ENCODE data around the gene MXI1.
"Not testable (repeated sequence)": the region's sequence is repeated elsewhere in the genome, so short reads cannot be mapped to it uniquely, and the experiment has no call there.

Gene MXI1

DNA sequence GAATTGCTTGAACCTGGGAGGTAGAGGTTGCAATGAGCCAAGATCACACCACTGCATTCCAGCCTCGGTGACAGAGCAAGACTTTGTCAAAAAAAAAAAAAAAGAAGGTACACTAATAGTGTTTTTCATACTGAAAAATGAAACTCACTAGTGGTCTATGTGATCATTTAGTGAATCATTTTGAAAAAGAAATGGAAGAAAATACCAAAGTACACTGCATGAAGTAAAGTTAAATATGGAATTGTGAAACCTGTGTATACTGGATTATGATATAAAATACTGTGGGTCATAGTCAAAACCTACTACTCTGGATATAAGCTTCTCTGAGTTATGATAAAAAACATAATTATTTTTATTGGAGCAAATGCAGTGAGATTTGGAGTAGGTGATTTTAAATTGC lies 42.1 kb downstream of the MXI1 start:
- DNase-seq (ENCODE audit: low spot score in 2 of 2); H3K27me3 ChIP-seq (ENCODE audit: low read depth); H3K9me3 ChIP-seq; in situ Hi-C loops (cut with MboI; ENCODE audit: low sequenced_read_pairs); H3K4me3 ChIP-seq; H3K36me3 ChIP-seq (replicated peaks): not testable (repeated sequence)
- H3K4me1 ChIP-seq, result peaks cover 12% of the 10 kb centered on the region

DNA sequence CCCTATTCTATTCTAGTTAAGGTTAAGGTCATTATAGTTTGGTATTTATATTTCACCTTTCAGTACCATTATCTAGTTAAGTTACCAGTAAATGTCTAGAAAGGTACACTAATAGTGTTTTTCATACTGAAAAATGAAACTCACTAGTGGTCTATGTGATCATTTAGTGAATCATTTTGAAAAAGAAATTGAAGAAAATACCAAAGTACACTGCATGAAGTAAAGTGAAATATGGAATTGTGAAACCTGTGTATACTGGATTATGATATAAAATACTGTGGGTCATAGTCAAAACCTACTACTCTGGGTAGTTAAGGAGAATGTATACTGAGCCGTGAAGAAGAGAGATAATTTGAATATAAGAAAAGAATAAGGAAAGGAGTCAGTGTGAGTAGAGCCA lies 44.0 kb downstream of the MXI1 start:
- not testable (repeated sequence) for H3K4me1 ChIP-seq; H3K4me3 ChIP-seq; H3K27me3 ChIP-seq (ENCODE audit: low read depth); H3K9me3 ChIP-seq; H3K36me3 ChIP-seq (replicated peaks); DNase-seq (ENCODE audit: low spot score in 2 of 2)
- in situ Hi-C loops (cut with MboI; ENCODE audit: low sequenced_read_pairs), result loop anchor here (25.0 kb wide), 1 partner anchor 364 kb away; no protein-coding TSS in a partner anchor

DNA sequence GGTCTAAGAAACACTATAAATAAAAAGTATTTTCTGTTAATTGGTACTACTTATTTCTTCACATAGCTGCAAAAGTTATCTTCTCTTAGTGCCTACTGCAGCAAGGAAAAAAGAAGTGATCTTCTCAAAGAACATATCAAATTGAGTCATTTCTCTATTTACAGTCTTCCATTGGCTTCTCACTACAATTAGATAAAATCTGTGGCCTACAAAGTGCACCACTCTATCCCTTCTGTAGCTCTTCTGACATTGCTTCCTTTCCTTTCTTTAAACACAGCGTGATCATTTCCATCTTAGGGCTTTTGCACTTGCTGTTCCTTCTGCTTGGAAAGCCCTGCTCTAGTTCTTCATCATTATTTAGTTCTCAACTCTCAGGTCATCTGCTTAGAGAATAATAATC lies 44.7 kb downstream of the MXI1 start:
- in situ Hi-C loops (cut with MboI; ENCODE audit: low sequenced_read_pairs), result loop anchor here (25.0 kb wide), 1 partner anchor 365 kb away; no protein-coding TSS in a partner anchor
- DNase-seq (ENCODE audit: low spot score in 2 of 2), result no peak
- peaks cover 3% of the 10 kb centered on the region; the same call in 1 of the 2 replicates for H3K4me1 ChIP-seq
- H3K36me3 ChIP-seq (replicated peaks), result no peaks in the 10 kb centered on the region
- H3K27me3 ChIP-seq (ENCODE audit: low read depth), result no peaks in the 10 kb centered on the region
- no peaks in the 10 kb centered on the region; the same call in 1 of the 2 replicates for H3K9me3 ChIP-seq
- H3K4me3 ChIP-seq, result no peak overlapping the region

DNA sequence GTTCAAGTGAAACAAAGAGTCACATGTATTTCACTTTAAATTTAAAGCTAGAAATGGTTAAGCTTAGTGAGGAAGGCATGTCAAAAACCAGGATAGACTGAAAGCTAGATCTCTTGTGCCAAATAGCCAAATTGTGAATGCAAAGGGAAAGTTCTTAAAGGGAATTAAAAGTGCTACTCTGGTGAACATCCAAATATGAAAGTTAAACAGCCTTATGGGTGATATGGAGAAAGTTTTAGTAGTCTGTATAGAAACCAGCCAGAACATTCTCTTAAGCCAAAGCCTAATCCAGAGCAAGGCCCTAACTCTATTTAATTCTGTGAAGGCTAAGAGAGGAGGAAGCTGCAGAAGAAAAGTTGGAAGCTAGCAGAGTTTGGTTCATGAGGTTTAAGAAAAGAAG lies 47.1 kb downstream of the MXI1 start:
- no peak for DNase-seq (ENCODE audit: low spot score in 2 of 2)
- no peak overlapping the region for H3K4me3 ChIP-seq
- H3K36me3 ChIP-seq (replicated peaks), result no peaks in the 10 kb centered on the region
- no peaks in the 10 kb centered on the region; the same call in 1 of the 2 replicates for H3K9me3 ChIP-seq
- H3K4me1 ChIP-seq, result peaks cover 3% of the 10 kb centered on the region; the same call in 1 of the 2 replicates
- no peaks in the 10 kb centered on the region for H3K27me3 ChIP-seq (ENCODE audit: low read depth)
- in situ Hi-C loops (cut with MboI; ENCODE audit: low sequenced_read_pairs), result loop anchor here (25.0 kb wide), 1 partner anchor 367 kb away; no protein-coding TSS in a partner anchor

DNA sequence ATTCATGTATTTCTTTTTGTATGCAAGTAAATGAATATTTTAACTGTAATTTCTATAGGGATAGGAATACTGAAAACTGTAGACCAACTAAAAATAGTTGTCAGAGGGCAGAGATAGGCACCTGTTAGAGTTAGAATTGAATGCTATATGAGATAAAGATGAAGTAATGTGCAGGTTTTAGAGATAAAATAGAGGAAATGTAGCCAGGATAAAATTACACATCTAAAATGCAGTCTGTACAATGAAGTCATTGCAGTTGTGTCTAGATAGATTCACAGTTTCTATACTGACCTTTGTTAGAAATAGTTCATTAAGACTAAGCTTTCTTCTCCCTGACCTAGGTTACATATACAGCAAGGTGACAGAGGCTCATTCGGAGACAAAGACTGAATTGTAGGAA lies 51.1 kb downstream of the MXI1 start:
- Histone ChIP-seq H3K36me3 (replicated peaks) (no peaks in the 10 kb centered on the region), H3K4me3 (no peak overlapping the region), H3K9me3 (no peaks in the 10 kb centered on the region; the same call in 1 of the 2 replicates), H3K27me3 (ENCODE audit: low read depth) (no peaks in the 10 kb centered on the region), H3K4me1 (peaks cover 3% of the 10 kb centered on the region; the same call in 1 of the 2 replicates)
- no peak for DNase-seq (ENCODE audit: low spot score in 2 of 2)
- in situ Hi-C loops (cut with MboI; ENCODE audit: low sequenced_read_pairs), result loop anchor here (25.0 kb wide), 1 partner anchor 371 kb away; no protein-coding TSS in a partner anchor

DNA sequence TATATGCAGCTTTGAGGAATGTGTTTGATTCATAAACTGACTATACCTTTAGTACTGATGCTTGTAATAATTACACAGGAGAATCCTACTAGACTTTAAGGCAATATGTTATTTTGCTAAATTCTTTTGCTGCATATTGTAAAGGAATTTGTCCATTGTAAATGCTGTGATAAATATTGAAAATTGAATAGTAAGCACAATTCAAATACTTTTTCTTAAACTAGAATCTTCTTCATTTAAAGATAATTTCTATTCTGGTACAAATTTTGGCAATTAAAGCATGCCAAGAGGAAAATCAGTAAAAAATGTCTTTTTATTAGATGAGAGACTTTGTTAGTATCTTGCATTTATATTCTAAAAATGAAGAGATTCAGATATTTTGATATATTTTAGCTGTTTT lies 51.9 kb downstream of the MXI1 start:
- no peaks in the 10 kb centered on the region for H3K27me3 ChIP-seq (ENCODE audit: low read depth)
- no peak overlapping the region for H3K4me3 ChIP-seq
- no peak for DNase-seq (ENCODE audit: low spot score in 2 of 2)
- H3K36me3 ChIP-seq (replicated peaks), result no peaks in the 10 kb centered on the region
- no peaks in the 10 kb centered on the region; the same call in 1 of the 2 replicates for H3K9me3 ChIP-seq
- peaks cover 3% of the 10 kb centered on the region; the same call in 1 of the 2 replicates for H3K4me1 ChIP-seq
- in situ Hi-C loops (cut with MboI; ENCODE audit: low sequenced_read_pairs), result loop anchor here (25.0 kb wide), 1 partner anchor 372 kb away; no protein-coding TSS in a partner anchor

DNA sequence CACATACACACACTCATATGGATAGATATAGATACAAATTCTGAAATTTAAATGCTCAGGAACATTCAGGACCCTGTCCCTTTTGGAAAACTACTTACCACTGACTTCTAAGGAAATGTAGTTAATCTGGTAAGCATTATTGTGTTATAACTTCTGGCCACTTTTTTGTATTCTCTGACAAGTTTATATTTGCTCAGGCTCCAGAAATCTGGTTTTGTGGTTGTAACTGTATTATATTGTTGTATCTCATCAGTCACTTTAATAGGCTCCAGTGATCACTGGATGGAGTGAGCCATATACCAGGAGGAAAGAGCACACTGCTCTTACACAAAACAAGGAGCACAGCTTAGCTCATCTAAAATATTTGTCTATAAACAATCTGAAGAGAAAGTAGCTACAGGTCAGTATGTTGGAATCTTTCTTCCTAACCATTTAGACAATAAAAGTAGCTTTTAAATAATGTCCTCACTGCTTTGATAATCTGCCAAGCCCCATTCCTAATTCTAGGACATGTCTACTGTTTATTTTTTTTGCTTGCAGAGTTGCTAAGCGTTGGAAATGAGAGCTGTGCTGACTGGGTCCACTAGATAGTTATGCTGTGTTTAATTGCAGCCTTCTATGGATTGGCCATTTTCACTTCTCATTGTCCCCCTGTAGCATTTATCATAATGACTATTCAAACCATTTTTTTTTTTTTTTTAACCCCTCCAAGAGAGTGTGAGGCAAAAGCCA lies 53.5 kb downstream of the MXI1 start:
- no peaks in the 10 kb centered on the region for H3K36me3 ChIP-seq (replicated peaks)
- no peaks in the 10 kb centered on the region for H3K9me3 ChIP-seq
- H3K4me3 ChIP-seq, result no peak overlapping the region
- DNase-seq (ENCODE audit: low spot score in 2 of 2), result no peak
- in situ Hi-C loops (cut with MboI; ENCODE audit: low sequenced_read_pairs), result loop anchor here (25.0 kb wide), 1 partner anchor 374 kb away; no protein-coding TSS in a partner anchor
- H3K27me3 ChIP-seq (ENCODE audit: low read depth), result no peaks in the 10 kb centered on the region
- peaks cover 3% of the 10 kb centered on the region; the same call in 1 of the 2 replicates for H3K4me1 ChIP-seq

DNA sequence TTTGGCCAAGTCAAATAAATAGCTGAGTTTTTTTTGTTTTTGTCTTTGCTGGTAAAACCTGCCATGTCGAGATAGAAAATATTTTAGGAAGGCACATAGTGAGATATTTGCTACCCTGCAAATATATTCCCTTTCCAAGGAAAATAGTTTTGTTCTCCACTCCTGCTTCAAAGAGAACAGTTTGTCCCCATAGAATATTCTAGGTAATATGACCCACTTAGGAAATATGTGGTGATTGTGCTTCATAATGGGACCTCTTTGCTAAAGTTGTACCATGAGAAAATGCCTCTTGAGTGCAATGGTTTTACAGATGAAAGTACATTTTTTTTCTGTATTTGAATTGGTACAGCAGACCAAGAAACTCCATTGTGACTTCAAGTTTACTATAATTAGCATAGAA lies 55.8 kb downstream of the MXI1 start:
- Histone ChIP-seq H3K27me3 (ENCODE audit: low read depth) (no peaks in the 10 kb centered on the region), H3K36me3 (replicated peaks) (no peaks in the 10 kb centered on the region), H3K4me1 (no peaks in the 10 kb centered on the region), H3K4me3 (no peak overlapping the region), H3K9me3 (no peaks in the 10 kb centered on the region)
- DNase-seq (ENCODE audit: low spot score in 2 of 2), result no peak
- in situ Hi-C loops (cut with MboI; ENCODE audit: low sequenced_read_pairs), result loop anchor here (25.0 kb wide), 1 partner anchor 376 kb away; no protein-coding TSS in a partner anchor

DNA sequence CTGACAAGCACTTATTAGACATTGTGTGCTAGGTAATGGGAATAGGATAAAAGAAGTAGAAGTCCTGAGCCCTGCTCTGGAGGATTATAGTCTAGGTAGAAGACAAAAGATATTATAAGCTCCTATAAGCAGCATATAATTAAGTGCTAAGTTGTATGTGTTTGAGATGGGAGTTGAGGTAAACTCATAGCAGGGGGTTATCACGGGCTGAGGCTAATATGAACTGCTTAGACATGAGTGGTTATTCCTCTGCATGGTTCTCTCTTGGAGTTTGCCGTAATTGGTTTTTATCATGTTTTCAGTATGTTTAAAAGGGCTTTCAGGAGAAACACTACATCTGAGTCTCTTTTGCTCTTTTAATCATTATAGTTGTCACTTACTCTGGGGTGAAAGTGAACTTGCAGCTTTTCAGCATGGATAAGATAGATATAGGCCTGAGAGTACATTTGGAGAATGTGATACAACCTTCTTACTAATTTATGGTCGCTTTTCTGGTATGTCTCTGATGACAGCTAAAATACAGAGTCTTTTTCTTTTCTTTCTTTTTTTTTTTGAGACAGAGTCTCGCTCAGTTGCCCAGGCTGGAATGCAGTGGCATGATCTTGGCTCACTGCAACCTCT lies 58.3 kb downstream of the MXI1 start:
- H3K4me1 ChIP-seq, result no peaks in the 10 kb centered on the region
- no peaks in the 10 kb centered on the region for H3K9me3 ChIP-seq
- in situ Hi-C loops (cut with MboI; ENCODE audit: low sequenced_read_pairs), result loop anchor here (25.0 kb wide), 1 partner anchor 378 kb away; no protein-coding TSS in a partner anchor
- no peak overlapping the region for H3K4me3 ChIP-seq
- no peaks in the 10 kb centered on the region for H3K36me3 ChIP-seq (replicated peaks)
- no peaks in the 10 kb centered on the region for H3K27me3 ChIP-seq (ENCODE audit: low read depth)
- no peak for DNase-seq (ENCODE audit: low spot score in 2 of 2)

DNA sequence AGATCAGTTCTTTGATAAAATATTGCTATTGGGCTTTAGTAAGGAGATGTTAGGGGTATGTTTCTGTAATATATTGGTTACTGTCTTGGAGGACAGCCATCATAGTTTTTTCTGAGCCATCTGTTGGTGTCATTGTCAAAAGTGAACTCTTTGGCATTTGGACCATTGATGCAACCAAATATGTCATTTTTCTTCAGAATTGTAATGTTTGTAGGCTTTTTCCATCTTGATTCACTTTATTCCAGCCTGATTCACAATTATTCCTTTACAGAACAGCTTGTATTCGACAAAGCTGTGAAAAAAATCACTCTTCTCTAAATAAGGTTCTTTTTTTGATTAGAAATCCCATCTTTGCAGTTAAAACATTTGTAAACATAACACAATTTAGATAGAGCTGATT lies 59.9 kb downstream of the MXI1 start:
- in situ Hi-C loops (cut with MboI; ENCODE audit: low sequenced_read_pairs), result loop anchor here (25.0 kb wide), 1 partner anchor 380 kb away; no protein-coding TSS in a partner anchor

DNA sequence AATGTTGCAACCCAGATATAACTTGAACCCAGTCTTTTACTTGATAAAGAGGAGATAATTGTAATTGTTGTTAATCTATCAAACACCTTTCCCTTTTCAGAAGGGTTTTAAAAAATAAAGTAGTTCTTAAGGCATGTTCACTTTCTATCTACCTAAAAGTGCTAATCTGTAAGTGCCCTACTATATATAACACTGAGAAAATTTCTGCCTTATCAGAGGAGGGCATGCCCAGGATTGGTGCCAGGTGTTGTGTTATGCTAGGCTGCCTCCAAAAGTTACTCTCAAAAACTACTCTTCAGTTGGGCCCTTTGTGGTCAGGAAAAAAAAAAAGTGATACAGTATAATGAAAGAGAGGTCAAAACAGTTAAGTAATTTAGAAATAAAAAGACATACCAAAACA lies 61.0 kb downstream of the MXI1 start:
- Histone ChIP-seq H3K9me3 (no peaks in the 10 kb centered on the region), H3K4me3 (no peak overlapping the region), H3K4me1 (no peaks in the 10 kb centered on the region), H3K36me3 (replicated peaks) (no peaks in the 10 kb centered on the region), H3K27me3 (ENCODE audit: low read depth) (no peaks in the 10 kb centered on the region)
- DNase-seq (ENCODE audit: low spot score in 2 of 2), result no peak
- in situ Hi-C loops (cut with MboI; ENCODE audit: low sequenced_read_pairs), result loop anchor here (25.0 kb wide), 1 partner anchor 381 kb away; no protein-coding TSS in a partner anchor

More for the DNA sequence above, 59.9 kb downstream of the MXI1 start:
- Histone ChIP-seq H3K4me1 (no peaks in the 10 kb centered on the region), H3K9me3 (no peaks in the 10 kb centered on the region), H3K27me3 (ENCODE audit: low read depth) (no peaks in the 10 kb centered on the region), H3K36me3 (replicated peaks) (no peaks in the 10 kb centered on the region), H3K4me3 (no peak overlapping the region)
- no peak for DNase-seq (ENCODE audit: low spot score in 2 of 2)

DNA sequence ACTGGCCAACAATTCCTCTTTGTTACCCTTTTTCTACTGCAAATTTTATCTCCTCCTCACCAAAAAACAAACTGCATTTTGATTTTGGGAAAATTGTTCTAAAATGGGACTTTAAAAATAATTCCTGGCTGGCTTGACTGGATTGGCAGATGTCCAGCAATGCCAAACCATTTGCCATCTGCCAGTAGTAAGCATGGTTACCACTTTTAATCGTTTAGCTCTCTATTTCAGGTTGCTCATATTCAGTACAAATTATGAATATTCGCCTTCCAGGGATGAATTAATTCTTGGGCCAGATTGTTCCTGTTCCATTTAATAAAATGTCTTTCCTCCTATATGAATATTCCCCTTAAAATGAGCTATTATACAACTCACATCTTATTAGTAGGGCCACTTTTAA lies 61.6 kb downstream of the MXI1 start:
- in situ Hi-C loops (cut with MboI; ENCODE audit: low sequenced_read_pairs), result loop anchor here (25.0 kb wide), 1 partner anchor 382 kb away; no protein-coding TSS in a partner anchor
- no peaks in the 10 kb centered on the region for H3K9me3 ChIP-seq
- H3K27me3 ChIP-seq (ENCODE audit: low read depth), result no peaks in the 10 kb centered on the region
- DNase-seq (ENCODE audit: low spot score in 2 of 2), result no peak
- H3K4me3 ChIP-seq, result no peak overlapping the region
- no peaks in the 10 kb centered on the region for H3K36me3 ChIP-seq (replicated peaks)
- no peaks in the 10 kb centered on the region for H3K4me1 ChIP-seq

DNA sequence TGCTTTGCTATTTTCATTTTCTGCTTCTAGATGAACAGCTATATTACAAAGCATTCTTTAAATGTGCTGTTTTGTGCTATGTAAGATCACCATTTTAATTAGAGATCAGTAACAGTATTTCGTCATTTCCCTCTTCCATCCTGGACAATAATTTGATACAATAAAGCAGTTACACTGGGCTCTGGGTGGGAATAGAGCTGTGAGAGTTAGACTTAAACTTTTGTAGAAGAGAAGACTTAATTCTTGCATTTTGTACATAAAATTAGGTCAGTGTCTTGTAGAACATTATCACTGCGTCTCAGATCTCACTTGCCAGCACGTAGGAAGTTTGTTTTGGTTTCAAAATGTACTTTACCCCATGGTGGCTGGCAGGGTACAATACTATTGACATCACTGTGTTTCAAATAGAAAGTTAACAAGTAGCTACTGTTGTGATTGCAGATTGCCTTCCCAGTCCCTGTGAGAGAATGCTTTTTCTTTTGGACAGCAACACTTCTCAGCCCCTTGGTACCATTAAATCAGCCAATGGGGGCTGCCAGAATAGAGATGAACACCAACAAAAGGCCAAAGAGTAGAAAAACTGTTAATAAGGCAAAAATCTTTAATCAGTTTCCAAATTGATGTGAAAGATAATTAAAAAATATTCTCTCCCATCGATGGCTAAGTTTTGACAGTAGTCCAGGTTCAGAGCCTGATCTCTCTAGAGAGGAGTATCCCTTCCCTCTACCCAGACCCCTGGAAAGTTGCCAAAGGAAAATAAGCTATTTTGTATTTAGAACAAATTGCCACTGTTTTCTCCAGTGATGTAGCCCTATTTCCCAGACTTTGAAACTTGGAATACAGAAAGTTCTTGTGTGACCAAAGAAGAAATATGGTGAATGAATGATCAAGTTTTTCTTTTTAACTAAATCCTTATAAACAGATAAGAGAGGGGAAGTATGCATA lies 62.2 kb downstream of the MXI1 start:
- no peaks in the 10 kb centered on the region for H3K36me3 ChIP-seq (replicated peaks)
- no peak overlapping the region for H3K4me3 ChIP-seq
- no peak for DNase-seq (ENCODE audit: low spot score in 2 of 2)
- in situ Hi-C loops (cut with MboI; ENCODE audit: low sequenced_read_pairs), result loop anchor here (25.0 kb wide), 1 partner anchor 382 kb away; no protein-coding TSS in a partner anchor
- no peaks in the 10 kb centered on the region for H3K27me3 ChIP-seq (ENCODE audit: low read depth)
- no peaks in the 10 kb centered on the region for H3K4me1 ChIP-seq
- H3K9me3 ChIP-seq, result no peaks in the 10 kb centered on the region

Data from HAP-1 (cell line).